Panc1 (cell line): Measurements from ENCODE around the gene PLCE1. TPM values are rescaled to one million over a fixed set of nuclear protein-coding genes. Genes with fewer than 3 reads are reported as not detected.

Experiments used
- ATAC-seq: fragments of 200-7000 bp; cut with Tn5 transposase; 2 replicates; pipeline ENCODE4 v1.9.1; 2020; ENCODE audit warnings: mild to moderate bottlenecking, moderate library complexity
- BruUV-seq: library from RNA; stranded (reverse); fragments of 400-500 nt; replicated peaks from 2 replicates; lab custom pipeline; 2021; lab: Mats Ljungman, UMichigan
- CTCF ChIA-PET: fragments of 300-600 bp; sonication (Branson Sonifier 250); formaldehyde crosslinking; loops from one replicate; lab custom pipeline; 2022; ENCODE audit warnings: antibody characterized with exemption; lab: Charles Lee
- POLR2A ChIA-PET: fragments of 300-600 bp; sonication (Branson Sonifier 250); formaldehyde crosslinking; loops from one replicate; lab custom pipeline; 2022; ENCODE audit warnings: antibody characterized with exemption; lab: Charles Lee
- DNase-seq: peaks from one replicate; pipeline ENCODE4 v3.0.0-alpha.2; 2010; ENCODE audit warnings: low read depth, low spot score
- H3K27ac ChIP-seq: 2 replicates; pipeline ENCODE4 v1.5.1; 2011; ENCODE audit warnings: mild to moderate bottlenecking, low read length, inconsistent platforms
- H3K27me3 ChIP-seq: fragments of 200-500 bp; sonication (Bioruptor generic); 2 replicates; pipeline ENCODE4 v1.6.0; 2014; ENCODE audit warnings: low read length, inconsistent platforms; ENCODE audit not compliant: control insufficient read depth, insufficient read depth
- H3K36me3 ChIP-seq: fragments of 200-500 bp; sonication (Bioruptor generic); 2 replicates; pipeline ENCODE4 v1.5.1; 2014; ENCODE audit warnings: inconsistent platforms, mild to moderate bottlenecking, low read length, moderate library complexity; ENCODE audit not compliant: control insufficient read depth, insufficient read depth
- H3K4me1 ChIP-seq: 2 replicates; pipeline ENCODE4 v1.5.1; 2011; ENCODE audit warnings: inconsistent platforms, mild to moderate bottlenecking, low read length, moderate library complexity; ENCODE audit not compliant: control insufficient read depth, insufficient read depth
- H3K4me3 ChIP-seq, 2 experiments: 2 replicates each; pipeline ENCODE4 v1.5.1; 2011 to 2012; ENCODE audit warnings: low read depth in 2 of 2, low read length in 2 of 2, mild to moderate bottlenecking in 2 of 2, inconsistent platforms in 1 of 2, moderate library complexity in 1 of 2
- H3K9me3 ChIP-seq: fragments of 200-500 bp; sonication (Bioruptor generic); 2 replicates; pipeline ENCODE4 v1.5.1; 2014; ENCODE audit warnings: low read depth, mild to moderate bottlenecking, inconsistent platforms, low read length, moderate library complexity; ENCODE audit not compliant: control insufficient read depth, insufficient read depth
- CTCF ChIP-seq: fragments of 450-650 bp; IDR thresholded peaks from 2 replicates; pipeline ENCODE4 v1.5.1; 2017; ENCODE audit warnings: mild to moderate bottlenecking
- POLR2AphosphoS5 ChIP-seq: IDR thresholded peaks from 2 replicates; pipeline ENCODE4 v1.6.1; 2012; ENCODE audit warnings: mild to moderate bottlenecking, low read depth, low read length, moderate library complexity
- REST ChIP-seq, 2 experiments: IDR thresholded peaks; 2 replicates each; pipeline ENCODE4 v1.6.1; 2011 to 2012; ENCODE audit warnings: low read depth in 2 of 2, control low read depth in 1 of 2, low read length in 1 of 2, mild to moderate bottlenecking in 1 of 2, moderate library complexity in 1 of 2; ENCODE audit not compliant: insufficient read depth in 1 of 2
- SIN3A ChIP-seq: IDR thresholded peaks from 2 replicates; pipeline ENCODE4 v1.6.1; 2012; ENCODE audit warnings: low read depth, mild to moderate bottlenecking, low read length, moderate library complexity, borderline replicate concordance; ENCODE audit not compliant: insufficient read depth
- TCF7L2 ChIP-seq: IDR thresholded peaks from 2 replicates; pipeline ENCODE4 v1.6.1; 2011; ENCODE audit warnings: mild to moderate bottlenecking, low read depth, low read length, inconsistent platforms
- in situ Hi-C: cut with HindIII; loops from 2 replicates; pipeline ENCODE4 v1.10.0; 2016; ENCODE audit warnings: low sequenced_read_pairs, low pct_unique_long_range_greater_than_20kb
- intact Hi-C: fragments of 100-400 bp; cut with micrococcal nuclease; formaldehyde crosslinking; loops from one replicate; pipeline ENCODE4 v1.10.0; 2022; ENCODE audit not compliant: unreplicated experiment
- total RNA-seq: library from RNA; stranded (reverse); gene quantifications from one replicate; pipeline ENCODE4 v1.2.1, GENCODE V29; 2021; ENCODE audit not compliant: unreplicated experiment

PLCE1 gene
- total RNA-seq, 1 experiment from 2014 or later: 39.7 TPM

GRCh38 chr10:93951905-93952304, 41.8 kb upstream of the PLCE1 start:
- H3K27ac ChIP-seq: no peak overlapping the region
- no peaks in the 10 kb centered on the region for H3K36me3 ChIP-seq
- DNase-seq (no peak), ATAC-seq (no peak)
- intact Hi-C loops: no loop called here
- TF ChIP-seq POLR2AphosphoS5 (no peak), SIN3A (no peak), TCF7L2 (no peak), CTCF (no peak), REST (IDR thresholded peaks at IDR 0.05; ENCODE audit: insufficient read depth in 1 of 2, low read depth in 2 of 2, low read length in 1 of 2) (no peak)
- peaks cover 5% of the 10 kb centered on the region; the same call in 1 of the 2 replicates for H3K4me1 ChIP-seq
- POLR2A ChIA-PET: no interaction called here
- no TSS peak for BruUV-seq
- no peaks in the 10 kb centered on the region for H3K9me3 ChIP-seq
- no peaks in the 10 kb centered on the region for H3K27me3 ChIP-seq
- in situ Hi-C loops: no loop called here
- no peak overlapping the region for H3K4me3 ChIP-seq
- CTCF ChIA-PET: no interaction called here

- H3K36me3 ChIP-seq: no peaks in the 10 kb centered on the region
- ATAC-seq (peak; percentile 37), DNase-seq (peak; percentile 20)
- H3K27ac ChIP-seq: no peak overlapping the region
- CTCF ChIA-PET: interaction anchor here (0.6 kb wide), 1 partner anchor 132 kb away, joined by 3 read pairs; no protein-coding TSS in a partner anchor
- intact Hi-C loops (no loop called here), in situ Hi-C loops (no loop called here)
- H3K9me3 ChIP-seq: no peaks in the 10 kb centered on the region
- H3K4me1 ChIP-seq: peaks cover 5% of the 10 kb centered on the region; the same call in 1 of the 2 replicates
- H3K4me3 ChIP-seq: no peak overlapping the region
- POLR2A ChIA-PET: interaction anchor here (0.5 to 0.6 kb wide), 2 partner anchors 15 to 31 kb away, joined by 5 to 7 read pairs; no protein-coding TSS in a partner anchor
- H3K27me3 ChIP-seq: no peaks in the 10 kb centered on the region
- no TSS peak for BruUV-seq
- TF ChIP-seq SIN3A: no peak
These were observed 39.4 kb upstream of the PLCE1 start for GRCh38 chr10:93954299-93954698.

GRCh38 chr10:93954726-93955363, 38.9 kb upstream of the PLCE1 start:
- no TSS peak for BruUV-seq
- in situ Hi-C loops: no loop called here
- Histone ChIP-seq H3K27ac (peak overlapping the region; percentile 5; the same call in 1 of the 2 replicates), H3K36me3 (no peaks in the 10 kb centered on the region), H3K4me3 (no peak overlapping the region), H3K9me3 (no peaks in the 10 kb centered on the region), H3K27me3 (no peaks in the 10 kb centered on the region), H3K4me1 (peaks cover 5% of the 10 kb centered on the region; the same call in 1 of the 2 replicates)
- CTCF ChIA-PET: no interaction called here
- DNase-seq (peak; percentile 82), ATAC-seq (peak; percentile 97)
- POLR2A ChIA-PET: interaction anchor here (0.5 to 0.6 kb wide), 2 partner anchors 15 to 31 kb away, joined by 5 to 7 read pairs; no protein-coding TSS in a partner anchor
- intact Hi-C loops: no loop called here
- no peak for TF ChIP-seq REST (IDR thresholded peaks at IDR 0.05; ENCODE audit: insufficient read depth in 1 of 2, low read depth in 2 of 2, low read length in 1 of 2)
- no peak for TF ChIP-seq CTCF
- no peak for TF ChIP-seq SIN3A
- TF ChIP-seq POLR2AphosphoS5: no peak
- no peak for TF ChIP-seq TCF7L2
